OCI-LY1 (cell line): Measurements from ENCODE around the gene GSC2.

Source experiments
- H2AFZ ChIP-seq: fragments of 200-600 bp; sonication (generic), shearing (Covaris generic); 2 replicates; pipeline ENCODE4 v1.6.0; 2014; ENCODE audit warnings: antibody characterized with exemption, mild to moderate bottlenecking, low read length
- H3F3A ChIP-seq: fragments of 200-600 bp; sonication (generic), shearing (Covaris generic); 2 replicates; pipeline ENCODE4 v1.6.0; 2014; ENCODE audit warnings: mild to moderate bottlenecking, antibody characterized with exemption, low read length, moderate library complexity; ENCODE audit not compliant: insufficient read depth
- H3K27ac ChIP-seq: fragments of 200-600 bp; sonication (generic); 2 replicates; pipeline ENCODE4 v1.5.1; 2014; ENCODE audit warnings: low read length, mixed run types, mild to moderate bottlenecking, low read depth; ENCODE audit not compliant: poor library complexity, severe bottlenecking
- H3K27me3 ChIP-seq: fragments of 200-600 bp; sonication (generic); 2 replicates; pipeline ENCODE4 v1.6.0; 2014; ENCODE audit warnings: antibody characterized with exemption, mild to moderate bottlenecking, low read length, moderate library complexity; ENCODE audit not compliant: insufficient read depth
- H3K36me3 ChIP-seq: fragments of 200-600 bp; sonication (generic); 2 replicates; pipeline ENCODE4 v1.6.1; 2014; ENCODE audit warnings: mild to moderate bottlenecking, antibody characterized with exemption, low read length, moderate library complexity, mixed read lengths; ENCODE audit not compliant: insufficient read depth
- H3K4me1 ChIP-seq: fragments of 200-600 bp; sonication (generic); 2 replicates; pipeline ENCODE4 v1.5.1; 2014; ENCODE audit warnings: mild to moderate bottlenecking, low read length, moderate library complexity; ENCODE audit not compliant: insufficient read depth, severe bottlenecking
- H3K4me2 ChIP-seq: fragments of 200-600 bp; sonication (generic), shearing (Covaris generic); 2 replicates; pipeline ENCODE4 v1.6.1; 2014; ENCODE audit warnings: low read length
- H3K4me3 ChIP-seq: fragments of 200-600 bp; sonication (generic); 2 replicates; pipeline ENCODE4 v1.5.1; 2014; ENCODE audit warnings: low read length, low read depth, mild to moderate bottlenecking, mixed read lengths; ENCODE audit not compliant: poor library complexity, severe bottlenecking
- H3K79me2 ChIP-seq: fragments of 200-600 bp; shearing (Covaris generic); 2 replicates; pipeline ENCODE4 v1.6.1; 2016; ENCODE audit warnings: mixed run types, low read length, mixed read lengths; ENCODE audit not compliant: insufficient read depth
- H3K9ac ChIP-seq: fragments of 200-600 bp; sonication (generic), shearing (Covaris generic); 2 replicates; pipeline ENCODE4 v1.6.1; 2014; ENCODE audit warnings: mild to moderate bottlenecking, low read length, mixed read lengths
- H3K9me2 ChIP-seq: fragments of 200-600 bp; sonication (generic), shearing (Covaris generic); 2 replicates; pipeline ENCODE4 v1.6.1; 2014; ENCODE audit warnings: low read depth, mild to moderate bottlenecking, low read length, mixed read lengths
- H3K9me3 ChIP-seq: fragments of 200-600 bp; shearing (Covaris generic); 2 replicates; pipeline ENCODE4 v1.6.1; 2014; ENCODE audit warnings: low read length, mixed read lengths
- H4K20me1 ChIP-seq: fragments of 200-600 bp; sonication (generic), shearing (Covaris generic); 2 replicates; pipeline ENCODE4 v1.6.0; 2016; ENCODE audit warnings: mild to moderate bottlenecking, low read length; ENCODE audit not compliant: insufficient read depth
- EZH2 ChIP-seq: fragments of 200-600 bp; sonication (generic), shearing (Covaris generic); IDR thresholded peaks from 2 replicates; pipeline ENCODE4 v1.8.0; 2017; ENCODE audit warnings: borderline replicate concordance, mixed run types, mild to moderate bottlenecking, antibody characterized with exemption, low read length, moderate library complexity, mixed read lengths
- TF ChIP-seq, protein P1 (sequence below): fragments of 200-600 bp; sonication (generic), shearing (Covaris generic); IDR thresholded peaks from 2 replicates; pipeline ENCODE4 v1.5.1; 2017; ENCODE audit warnings: mild to moderate bottlenecking, antibody characterized with exemption, low read length, moderate library complexity, mixed read lengths

Gene GSC2

DNA sequence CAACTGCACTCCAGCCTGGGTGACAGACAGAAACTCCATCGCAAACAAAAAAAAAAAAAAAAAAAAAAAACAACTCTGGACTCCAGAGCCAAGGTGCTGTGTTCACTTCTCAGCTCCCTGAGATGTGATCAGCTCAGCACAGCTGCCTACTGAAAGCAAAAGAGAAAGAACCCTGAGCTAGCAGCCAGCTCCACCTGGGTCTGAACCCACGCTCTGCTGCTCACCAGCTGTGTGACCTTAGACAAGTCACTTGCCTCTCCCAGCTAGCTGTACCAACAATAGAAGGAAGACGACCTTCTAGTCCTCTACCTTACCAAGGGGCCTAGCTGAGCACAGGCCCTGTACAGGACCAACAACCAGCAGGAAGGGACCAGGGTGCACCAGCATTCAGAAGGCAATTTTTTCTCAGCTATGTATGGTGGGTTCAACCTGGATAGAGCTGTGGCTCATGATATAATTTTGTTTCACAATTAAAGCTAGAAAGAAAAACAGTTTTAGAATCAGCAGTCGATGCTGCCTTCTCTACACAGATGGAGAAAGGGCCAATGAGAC, 31.7 kb downstream of the GSC2 start:
- H3K36me3 ChIP-seq, result peaks cover 6% of the 10 kb centered on the region; the same call in 1 of the 2 replicates
- no peaks in the 10 kb centered on the region for H3F3A ChIP-seq
- H3K4me3 ChIP-seq, result peak overlapping the region; percentile 99
- TF ChIP-seq, protein P1, sequence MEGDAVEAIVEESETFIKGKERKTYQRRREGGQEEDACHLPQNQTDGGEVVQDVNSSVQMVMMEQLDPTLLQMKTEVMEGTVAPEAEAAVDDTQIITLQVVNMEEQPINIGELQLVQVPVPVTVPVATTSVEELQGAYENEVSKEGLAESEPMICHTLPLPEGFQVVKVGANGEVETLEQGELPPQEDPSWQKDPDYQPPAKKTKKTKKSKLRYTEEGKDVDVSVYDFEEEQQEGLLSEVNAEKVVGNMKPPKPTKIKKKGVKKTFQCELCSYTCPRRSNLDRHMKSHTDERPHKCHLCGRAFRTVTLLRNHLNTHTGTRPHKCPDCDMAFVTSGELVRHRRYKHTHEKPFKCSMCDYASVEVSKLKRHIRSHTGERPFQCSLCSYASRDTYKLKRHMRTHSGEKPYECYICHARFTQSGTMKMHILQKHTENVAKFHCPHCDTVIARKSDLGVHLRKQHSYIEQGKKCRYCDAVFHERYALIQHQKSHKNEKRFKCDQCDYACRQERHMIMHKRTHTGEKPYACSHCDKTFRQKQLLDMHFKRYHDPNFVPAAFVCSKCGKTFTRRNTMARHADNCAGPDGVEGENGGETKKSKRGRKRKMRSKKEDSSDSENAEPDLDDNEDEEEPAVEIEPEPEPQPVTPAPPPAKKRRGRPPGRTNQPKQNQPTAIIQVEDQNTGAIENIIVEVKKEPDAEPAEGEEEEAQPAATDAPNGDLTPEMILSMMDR, result no peak
- no peak for TF ChIP-seq EZH2
- H3K4me1 ChIP-seq, result peaks cover 63% of the 10 kb centered on the region
- H3K9me2 ChIP-seq, result no peaks in the 10 kb centered on the region
- H3K27me3 ChIP-seq, result no peaks in the 10 kb centered on the region
- peak overlapping the region; percentile 95 for H3K4me2 ChIP-seq
- peak overlapping the region; percentile 84 for H3K27ac ChIP-seq
- H3K9me3 ChIP-seq, result no peaks in the 10 kb centered on the region
- H2AFZ ChIP-seq, result no peak overlapping the region
- no peaks in the 10 kb centered on the region for H4K20me1 ChIP-seq
- peak overlapping the region; percentile 16; the same call in 1 of the 2 replicates for H3K9ac ChIP-seq
- peaks cover 64% of the 10 kb centered on the region for H3K79me2 ChIP-seq

DNA sequence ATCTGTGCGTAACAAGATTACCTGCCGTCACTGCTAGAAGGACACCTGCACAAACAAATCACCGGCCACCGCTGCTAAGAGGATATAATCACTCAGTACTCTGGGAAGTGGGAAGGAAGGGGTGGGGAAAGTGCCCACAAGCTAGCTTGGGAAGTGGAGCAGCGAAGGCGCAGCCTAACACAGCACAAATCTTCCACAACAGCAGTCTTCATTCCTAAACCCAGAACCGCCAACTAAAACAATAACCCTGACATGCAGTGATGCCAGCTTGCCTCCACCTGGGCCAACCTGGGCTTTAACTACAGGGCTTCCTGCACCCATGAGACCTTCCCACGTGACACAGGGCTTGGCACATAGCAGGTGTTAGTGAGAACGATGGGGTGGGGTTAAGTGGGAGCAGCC, 33.0 kb downstream of the GSC2 start:
- Histone ChIP-seq H3K27me3 (no peaks in the 10 kb centered on the region), H3K9ac (no peak overlapping the region; the same call in 1 of the 2 replicates), H4K20me1 (no peaks in the 10 kb centered on the region), H3K27ac (peak overlapping the region; percentile 84), H3F3A (no peaks in the 10 kb centered on the region), H3K4me1 (peaks cover 62% of the 10 kb centered on the region), H2AFZ (no peak overlapping the region), H3K9me2 (no peaks in the 10 kb centered on the region), H3K36me3 (peaks cover 6% of the 10 kb centered on the region; the same call in 1 of the 2 replicates), H3K9me3 (no peaks in the 10 kb centered on the region), H3K79me2 (peaks cover 75% of the 10 kb centered on the region), H3K4me3 (peak overlapping the region; percentile 20), H3K4me2 (peak overlapping the region; percentile 47)
- no peak for TF ChIP-seq EZH2
- TF ChIP-seq, protein P1, result no peak

DNA sequence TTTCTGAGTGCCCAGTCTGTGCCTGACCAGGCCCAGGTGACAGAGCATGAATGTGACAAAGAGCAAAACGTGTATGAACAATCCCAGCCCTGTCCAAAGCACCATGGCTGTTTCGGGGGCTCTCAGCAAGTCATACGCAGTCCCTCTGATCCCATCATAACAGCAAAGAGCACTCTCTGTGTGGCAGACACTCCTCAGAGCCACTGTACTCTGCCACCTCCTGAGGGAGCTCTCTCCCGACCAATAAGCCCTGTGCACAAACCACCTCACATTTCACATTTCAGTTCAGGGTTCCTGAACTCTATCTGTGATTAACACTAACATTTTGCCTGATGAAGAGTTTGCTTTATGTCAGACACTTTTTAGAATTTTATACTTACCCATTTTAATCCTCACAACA, 34.5 kb downstream of the GSC2 start:
- H3K27ac ChIP-seq, result peak overlapping the region; percentile 13
- H3K4me1 ChIP-seq, result peaks cover 59% of the 10 kb centered on the region
- no peaks in the 10 kb centered on the region for H3F3A ChIP-seq
- H3K4me3 ChIP-seq, result no peak overlapping the region
- no peak overlapping the region for H3K9ac ChIP-seq
- no peaks in the 10 kb centered on the region for H4K20me1 ChIP-seq
- H3K79me2 ChIP-seq, result peaks cover 69% of the 10 kb centered on the region
- TF ChIP-seq, protein P1, result peak; percentile 41
- TF ChIP-seq EZH2, result no peak
- H3K36me3 ChIP-seq, result peaks cover 6% of the 10 kb centered on the region; the same call in 1 of the 2 replicates
- no peaks in the 10 kb centered on the region for H3K9me3 ChIP-seq
- no peak overlapping the region for H2AFZ ChIP-seq
- H3K9me2 ChIP-seq, result no peaks in the 10 kb centered on the region
- H3K27me3 ChIP-seq, result no peaks in the 10 kb centered on the region
- H3K4me2 ChIP-seq, result no peak overlapping the region
